CD14-positive monocyte (primary cell): ENCODE results near the gene ACSL1. TPM values are rescaled to one million over a fixed set of nuclear protein-coding genes. Genes with fewer than 3 reads are reported as not detected.

Experiments used
- DNase-seq, 3 donors: peaks; one replicate each; pipeline ENCODE4 v3.0.0-alpha.2; 2011 to 2022
- H2AFZ ChIP-seq: 2 replicates; pipeline ENCODE4 v1.6.0; 2012; ENCODE audit warnings: mild to moderate bottlenecking, low read depth, low read length, inconsistent platforms; ENCODE audit not compliant: insufficient read depth, poor library complexity, severe bottlenecking
- H3K27ac ChIP-seq, 2 donors: 1 replicate in 1 of 2; 2 replicates in 1 of 2; pipeline ENCODE4 v1.5.1; 2012 to 2013; ENCODE audit warnings: low read length in 2 of 2, control low read depth in 1 of 2, inconsistent platforms in 1 of 2, low read depth in 1 of 2, mild to moderate bottlenecking in 1 of 2
- H3K27me3 ChIP-seq, 2 donors: one replicate each; pipeline versions ENCODE4 v1.6.0 to v1.6.1; 2011 to 2013; ENCODE audit warnings: low read length in 2 of 2; ENCODE audit not compliant: control insufficient read depth in 2 of 2, insufficient read depth in 2 of 2
- H3K36me3 ChIP-seq, 2 donors: replicated peaks in 1 of 2; 1 replicate in 1 of 2; 2 replicates in 1 of 2; pipeline versions ENCODE4 v1.5.1 to v1.6.1; 2012 to 2013; ENCODE audit warnings: low read length in 2 of 2, control low read depth in 1 of 2, inconsistent platforms in 1 of 2, mild to moderate bottlenecking in 1 of 2; ENCODE audit not compliant: insufficient read depth in 2 of 2, control insufficient read depth in 1 of 2
- H3K4me1 ChIP-seq, 2 donors: 1 replicate in 1 of 2; 2 replicates in 1 of 2; pipeline versions ENCODE4 v1.5.1 to v1.6.1; 2012 to 2013; ENCODE audit warnings: low read length in 2 of 2, control low read depth in 1 of 2, inconsistent platforms in 1 of 2, mild to moderate bottlenecking in 1 of 2, moderate library complexity in 1 of 2; ENCODE audit not compliant: insufficient read depth in 2 of 2, control insufficient read depth in 1 of 2
- H3K4me2 ChIP-seq: replicated peaks from 2 replicates; pipeline ENCODE3; 2012; ENCODE audit warnings: low read length, moderate library complexity, mild to moderate bottlenecking; ENCODE audit not compliant: poor library complexity, severe bottlenecking; ENCODE audit errors: extremely low read depth
- H3K4me3 ChIP-seq, 3 experiments: fragments of 200-600 bp in 1 of 3; sonication (generic) in 1 of 3; replicated peaks in 1 of 3; 1 replicate in 2 of 3; 2 replicates in 1 of 3; pipeline ENCODE4 v1.5.1; 2011 to 2013; ENCODE audit warnings: low read length in 3 of 3, mild to moderate bottlenecking in 3 of 3, control low read depth in 2 of 3, low read depth in 2 of 3, inconsistent platforms in 1 of 3, moderate library complexity in 1 of 3
- H3K79me2 ChIP-seq: 2 replicates; pipeline ENCODE4 v1.6.0; 2012; ENCODE audit warnings: mild to moderate bottlenecking, control low read depth, inconsistent platforms, low read length, moderate library complexity; ENCODE audit not compliant: insufficient read depth
- H3K9ac ChIP-seq: 2 replicates; pipeline ENCODE4 v1.6.0; 2017; ENCODE audit warnings: low read length, mild to moderate bottlenecking; ENCODE audit not compliant: insufficient read depth, poor library complexity, severe bottlenecking
- H3K9me3 ChIP-seq, 2 donors: replicated peaks in 1 of 2; 1 replicate in 1 of 2; 2 replicates in 1 of 2; pipeline versions ENCODE4 v1.5.1 to v1.6.1; 2012 to 2013; ENCODE audit warnings: low read length in 2 of 2, control low read depth in 1 of 2; ENCODE audit not compliant: control insufficient read depth in 1 of 2, insufficient read depth in 1 of 2
- H4K20me1 ChIP-seq: 2 replicates; pipeline ENCODE4 v1.6.0; 2012; ENCODE audit warnings: mild to moderate bottlenecking, low read length, control low read depth, moderate library complexity; ENCODE audit not compliant: insufficient read depth
- H3K27ac Mint-ChIP-seq, 7 donors: one replicate each; pipeline ENCODE4 v1.8.0; 2020; ENCODE audit warnings: mild to moderate bottlenecking in 7 of 7, mixed read lengths in 7 of 7, moderate library complexity in 6 of 7, inconsistent platforms in 2 of 7
- H3K27me3 Mint-ChIP-seq, 3 donors: one replicate each; pipeline ENCODE4 v1.8.0; 2021 to 2022; ENCODE audit warnings: low read depth in 3 of 3, mild to moderate bottlenecking in 3 of 3, mixed read lengths in 3 of 3, moderate library complexity in 3 of 3, inconsistent platforms in 1 of 3
- H3K36me3 Mint-ChIP-seq, 2 donors: one replicate each; pipeline ENCODE4 v1.8.0; 2020; ENCODE audit warnings: mixed read lengths in 2 of 2, inconsistent platforms in 1 of 2, mild to moderate bottlenecking in 1 of 2
- H3K4me1 Mint-ChIP-seq: one replicate; pipeline ENCODE4 v1.8.0; 2020; ENCODE audit warnings: mild to moderate bottlenecking, mixed read lengths
- H3K4me3 Mint-ChIP-seq, 2 donors: one replicate each; pipeline ENCODE4 v1.8.0; 2020; ENCODE audit warnings: mild to moderate bottlenecking in 2 of 2, mixed read lengths in 2 of 2, moderate library complexity in 1 of 2
- H3K9me3 Mint-ChIP-seq, 7 donors: one replicate each; pipeline ENCODE4 v1.8.0; 2020 to 2022; ENCODE audit warnings: mixed read lengths in 7 of 7, mild to moderate bottlenecking in 6 of 7, moderate library complexity in 6 of 7, inconsistent platforms in 2 of 7
- WGBS: methylation state at CpG from one replicate; pipeline ENCODE4 v1.1.5; 2013; ENCODE audit warnings: missing lambda C conversion rate; ENCODE audit not compliant: insufficient coverage; 5-methylcytosine and 5-hydroxymethylcytosine counted together
- intact Hi-C, 2 donors: fragments of 100-400 bp; cut with micrococcal nuclease; formaldehyde crosslinking; loops; one replicate each; pipeline versions ENCODE4 v1.15.0 to v1.15.1; 2023
- polyA plus RNA-seq, 3 donors: library from polyadenylated mRNA; depleted of rRNA in 1 of 3; unstranded in 2 of 3; stranded (reverse) in 1 of 3; fragments of 300-500 nt in 2 of 3; fragments of >200 nt in 1 of 3; fragmentation: Illumina TruSeq in 2 of 3; gene quantifications; 1 replicate in 2 of 3; 2 replicates in 1 of 3; pipeline ENCODE4 v1.2.3, GENCODE V29; 2012 to 2021
- TF ChIP-seq, protein P1 (sequence below): fragments of 200-600 bp; IDR thresholded peaks from one replicate; pipeline ENCODE4 v1.8.0; 2022; ENCODE audit warnings: antibody characterized with exemption, mild to moderate bottlenecking

ACSL1 gene
- polyA plus RNA-seq, 3 donors, result 72.4 to 115 (median 115) TPM

DNA sequence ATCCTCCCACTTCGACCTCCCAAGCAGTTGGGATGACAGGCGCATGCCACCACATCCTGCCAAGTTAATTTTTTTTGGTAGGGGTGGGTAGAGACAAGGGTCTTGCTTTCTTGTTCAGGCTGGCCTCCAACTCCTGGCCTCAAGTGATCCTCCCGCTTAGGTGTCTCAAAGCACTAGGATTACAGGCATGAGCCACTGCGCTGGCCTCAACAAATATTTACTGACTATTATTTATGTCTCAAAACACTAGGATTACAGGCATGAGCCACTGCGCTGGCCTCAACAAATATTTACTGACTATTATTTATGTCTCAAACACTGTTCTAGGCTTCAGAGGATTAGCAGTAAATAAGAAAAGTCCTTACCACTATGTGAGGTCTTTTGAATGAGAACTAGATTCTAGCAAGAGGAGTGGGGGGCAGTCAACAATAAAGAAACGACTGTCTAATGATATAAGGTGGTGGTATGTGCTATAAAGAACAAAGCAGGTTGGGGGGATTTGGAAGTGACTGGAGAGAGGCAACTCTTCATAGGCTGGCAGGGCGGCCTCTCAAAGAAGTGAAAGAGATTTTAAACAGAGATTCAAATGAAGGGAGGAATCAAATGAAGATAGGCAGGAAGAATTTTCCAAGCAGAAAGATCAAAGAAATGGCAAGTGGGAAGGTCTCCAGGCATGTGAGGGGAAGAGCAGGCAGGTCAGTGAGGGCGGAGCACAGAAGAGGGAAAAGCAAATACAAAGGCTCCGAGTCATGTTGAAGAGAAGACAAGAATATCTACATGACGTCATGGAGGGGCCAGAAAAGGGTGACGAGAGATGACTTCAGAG is 12.7 kb upstream of the ACSL1 start:
- Mint-ChIP-seq H3K27ac (peak overlapping the region in 3 of 7 donors; percentile 3 to 76 (median 35)), H3K27me3 (peaks cover 0 to 3% (median 0%) of the 10 kb centered on the region in 3 donors), H3K4me3 (no peak overlapping the region), H3K4me1 (peaks cover 14% of the 10 kb centered on the region), H3K36me3 (peaks cover 0 to 2% of the 10 kb centered on the region in 2 donors), H3K9me3 (no peaks in the 10 kb centered on the region)
- Histone ChIP-seq H3K4me1 (peaks cover 14% of the 10 kb centered on the region in 2 donors), H3K36me3 (no peaks in the 10 kb centered on the region), H3K4me2 (no peak overlapping the region), H3K9me3 (no peaks in the 10 kb centered on the region), H2AFZ (no peak overlapping the region), H3K27me3 (no peaks in the 10 kb centered on the region), H3K9ac (no peak overlapping the region), H3K4me3 (no peak overlapping the region), H4K20me1 (no peaks in the 10 kb centered on the region), H3K27ac (no peak overlapping the region), H3K79me2 (no peaks in the 10 kb centered on the region)
- DNase-seq, result no peak
- TF ChIP-seq, protein P1, sequence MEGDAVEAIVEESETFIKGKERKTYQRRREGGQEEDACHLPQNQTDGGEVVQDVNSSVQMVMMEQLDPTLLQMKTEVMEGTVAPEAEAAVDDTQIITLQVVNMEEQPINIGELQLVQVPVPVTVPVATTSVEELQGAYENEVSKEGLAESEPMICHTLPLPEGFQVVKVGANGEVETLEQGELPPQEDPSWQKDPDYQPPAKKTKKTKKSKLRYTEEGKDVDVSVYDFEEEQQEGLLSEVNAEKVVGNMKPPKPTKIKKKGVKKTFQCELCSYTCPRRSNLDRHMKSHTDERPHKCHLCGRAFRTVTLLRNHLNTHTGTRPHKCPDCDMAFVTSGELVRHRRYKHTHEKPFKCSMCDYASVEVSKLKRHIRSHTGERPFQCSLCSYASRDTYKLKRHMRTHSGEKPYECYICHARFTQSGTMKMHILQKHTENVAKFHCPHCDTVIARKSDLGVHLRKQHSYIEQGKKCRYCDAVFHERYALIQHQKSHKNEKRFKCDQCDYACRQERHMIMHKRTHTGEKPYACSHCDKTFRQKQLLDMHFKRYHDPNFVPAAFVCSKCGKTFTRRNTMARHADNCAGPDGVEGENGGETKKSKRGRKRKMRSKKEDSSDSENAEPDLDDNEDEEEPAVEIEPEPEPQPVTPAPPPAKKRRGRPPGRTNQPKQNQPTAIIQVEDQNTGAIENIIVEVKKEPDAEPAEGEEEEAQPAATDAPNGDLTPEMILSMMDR, result no peak
- 62% methylated on average over 5 of the region's 11 CpGs for WGBS
- intact Hi-C loops, result no loop called here

GRCh38 chr4:184836613-184837012 is 10.8 kb upstream of the ACSL1 start:
- Histone ChIP-seq H3K27me3 (no peaks in the 10 kb centered on the region), H3K27ac (no peak overlapping the region), H3K4me3 (no peak overlapping the region), H3K9ac (no peak overlapping the region), H3K4me1 (peaks cover 23 to 27% of the 10 kb centered on the region in 2 donors), H3K9me3 (no peaks in the 10 kb centered on the region), H3K36me3 (no peaks in the 10 kb centered on the region), H3K79me2 (no peaks in the 10 kb centered on the region), H3K4me2 (no peak overlapping the region), H4K20me1 (no peaks in the 10 kb centered on the region), H2AFZ (peak overlapping the region; percentile 23)
- TF ChIP-seq, protein P1, result no peak
- intact Hi-C loops, result no loop called here
- Mint-ChIP-seq H3K4me1 (peaks cover 14% of the 10 kb centered on the region), H3K4me3 (no peak overlapping the region), H3K36me3 (no peaks in the 10 kb centered on the region), H3K27ac (no peak overlapping the region), H3K27me3 (no peaks in the 10 kb centered on the region), H3K9me3 (no peaks in the 10 kb centered on the region)
- 96% methylated on average over 4 of the region's 5 CpGs for WGBS
- no peak for DNase-seq
